GM19193 (cell line): ENCODE results near the gene CATSPER4.

Experiments used
- POLR2A ChIP-seq: IDR thresholded peaks from 4 replicates; pipeline ENCODE4 v1.6.1; 2011; ENCODE audit not compliant: insufficient read depth, insufficient read length; ENCODE audit errors: extremely low read depth

The CATSPER4 gene

GRCh38 chr1:26190373-26190987, at the start of gene CATSPER4:
CATSPER4 (plus strand) TSS chr1:26190602; CDS start chr1:26190628, 26 bp downstream.
- TF ChIP-seq POLR2A: no peak

GRCh38 chr1:26142159-26142558, 48.2 kb upstream of the CATSPER4 start:
- no peak for TF ChIP-seq POLR2A

- TF ChIP-seq POLR2A: no peak
Measured at GRCh38 chr1:26145041-26145959, 45.1 kb upstream of the CATSPER4 start.

GRCh38 chr1:26145960-26146294, 44.5 kb upstream of the CATSPER4 start:
- no peak for TF ChIP-seq POLR2A

- no peak for TF ChIP-seq POLR2A
Measured at GRCh38 chr1:26148887-26149286, 41.5 kb upstream of the CATSPER4 start.

- no peak for TF ChIP-seq POLR2A
Measured at GRCh38 chr1:26153966-26154532, 36.4 kb upstream of the CATSPER4 start.

- TF ChIP-seq POLR2A: no peak
Measured at GRCh38 chr1:26154750-26155149, 35.7 kb upstream of the CATSPER4 start.

- TF ChIP-seq POLR2A: no peak
Measured at GRCh38 chr1:26155370-26156284, 34.8 kb upstream of the CATSPER4 start.

GRCh38 chr1:26156285-26157038, 33.9 kb upstream of the CATSPER4 start:
- TF ChIP-seq POLR2A: no peak

- TF ChIP-seq POLR2A: no peak
Measured at GRCh38 chr1:26158271-26158907, 32.0 kb upstream of the CATSPER4 start.

GRCh38 chr1:26158908-26159742, 31.3 kb upstream of the CATSPER4 start, which contains the start of gene FAM110D:
FAM110D (plus strand) TSS chr1:26159079; CDS start chr1:26161292, 2,213 bp downstream.
- TF ChIP-seq POLR2A: no peak

GRCh38 chr1:26159743-26160039, 30.7 kb upstream of the CATSPER4 start:
- TF ChIP-seq POLR2A: no peak
